GM19240 (cell line): ENCODE measurements around the gene OGG1.

Source experiments
- DNase-seq: peaks from one replicate; pipeline ENCODE4 v3.0.0; 2011; ENCODE audit warnings: low spot score; ENCODE audit not compliant: insufficient read length

Gene OGG1

GRCh38 chr3:9784965-9785364 lies 35.2 kb downstream of the OGG1 start:
- no peak for DNase-seq

- DNase-seq = no peak
These were observed 35.9 kb downstream of the OGG1 start for GRCh38 chr3:9785602-9786001.

DNA sequence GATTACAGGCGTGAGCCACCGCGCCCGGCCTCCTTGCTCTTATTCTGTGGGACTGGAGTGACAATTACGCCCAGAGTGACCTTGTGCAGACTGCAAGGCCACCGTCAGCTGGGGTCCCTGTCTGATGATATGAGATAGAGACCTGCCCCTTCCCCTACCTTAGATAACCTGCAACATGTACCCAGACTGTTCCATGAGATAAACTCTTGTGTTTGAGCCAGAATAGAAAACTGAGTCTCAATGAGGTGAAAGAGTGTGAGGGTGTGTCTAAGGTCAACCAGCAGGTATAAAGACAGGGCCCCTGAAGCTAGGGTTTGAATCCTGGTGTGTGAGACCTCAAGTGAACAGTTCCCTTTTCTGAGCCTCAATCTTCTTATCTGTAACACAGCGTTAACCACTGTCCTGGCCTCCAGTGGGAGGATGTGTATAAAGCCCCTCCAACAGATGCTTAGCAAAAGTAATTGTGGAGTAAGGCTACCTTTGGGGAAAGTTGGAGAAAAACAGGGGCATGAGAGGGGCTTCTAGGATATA lies 36.5 kb downstream of the OGG1 start:
- no peak for DNase-seq

DNA sequence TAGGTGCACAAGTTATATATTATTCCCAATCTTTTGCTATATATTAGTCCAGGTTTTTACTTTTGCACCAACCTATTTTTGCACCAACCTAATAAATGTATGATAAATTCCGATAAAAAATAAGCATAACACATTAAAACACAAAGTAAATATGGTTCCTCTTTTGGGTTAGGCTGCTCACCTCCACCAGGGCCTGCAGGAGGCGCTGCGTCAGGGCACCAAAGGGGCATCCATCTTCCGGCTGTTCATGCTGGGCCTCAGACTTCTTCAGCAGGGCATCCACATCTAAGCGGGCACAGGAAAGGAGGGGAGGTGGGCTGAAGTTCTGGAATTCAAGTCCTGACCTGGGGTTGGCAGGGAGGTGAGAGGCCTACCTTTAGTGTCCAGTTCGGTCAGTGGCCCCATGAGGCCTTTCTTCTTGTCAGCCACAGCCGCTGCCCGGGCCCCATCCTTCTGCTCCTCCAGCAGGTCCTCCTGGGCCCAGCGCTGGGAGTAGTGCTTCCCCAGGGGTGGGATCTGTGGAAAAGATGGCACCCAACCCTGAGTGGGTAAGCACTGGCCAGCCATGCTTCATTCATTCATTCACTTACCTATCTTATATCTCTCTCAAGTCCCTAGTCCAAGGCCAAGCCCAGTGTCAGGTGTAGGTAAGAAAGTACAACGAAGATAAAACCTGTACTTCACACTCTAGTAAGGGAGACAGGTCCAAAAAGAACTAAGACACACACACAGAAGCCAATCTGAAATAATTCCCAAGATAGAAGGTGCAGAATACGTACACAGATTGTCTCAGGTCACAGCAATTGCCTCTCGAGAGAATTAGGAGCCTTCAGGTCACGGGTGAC lies 37.3 kb downstream of the OGG1 start:
- no peak for DNase-seq

- DNase-seq = no peak
These were observed 38.0 kb downstream of the OGG1 start for GRCh38 chr3:9787714-9788113.

DNA sequence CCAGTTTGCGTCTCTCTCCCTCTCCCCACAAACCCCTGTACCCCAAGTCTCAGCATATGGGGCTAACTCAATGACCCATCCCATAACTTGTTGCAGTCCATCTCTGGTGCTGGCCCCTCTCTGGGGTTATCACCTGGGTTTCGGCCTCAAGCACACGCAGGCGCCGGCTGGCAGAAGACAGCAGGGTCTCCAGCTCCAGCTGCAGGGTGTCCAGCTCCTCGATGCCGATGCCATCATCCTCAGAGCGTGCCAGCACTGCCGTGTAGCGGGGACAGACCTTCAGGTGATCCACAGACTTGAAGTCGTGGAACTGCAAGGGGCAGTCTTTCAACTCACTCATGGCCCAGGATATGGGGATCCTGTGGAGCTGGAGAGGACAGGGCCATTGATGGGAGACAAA lies 41.4 kb downstream of the OGG1 start:
- DNase-seq = no peak

DNA sequence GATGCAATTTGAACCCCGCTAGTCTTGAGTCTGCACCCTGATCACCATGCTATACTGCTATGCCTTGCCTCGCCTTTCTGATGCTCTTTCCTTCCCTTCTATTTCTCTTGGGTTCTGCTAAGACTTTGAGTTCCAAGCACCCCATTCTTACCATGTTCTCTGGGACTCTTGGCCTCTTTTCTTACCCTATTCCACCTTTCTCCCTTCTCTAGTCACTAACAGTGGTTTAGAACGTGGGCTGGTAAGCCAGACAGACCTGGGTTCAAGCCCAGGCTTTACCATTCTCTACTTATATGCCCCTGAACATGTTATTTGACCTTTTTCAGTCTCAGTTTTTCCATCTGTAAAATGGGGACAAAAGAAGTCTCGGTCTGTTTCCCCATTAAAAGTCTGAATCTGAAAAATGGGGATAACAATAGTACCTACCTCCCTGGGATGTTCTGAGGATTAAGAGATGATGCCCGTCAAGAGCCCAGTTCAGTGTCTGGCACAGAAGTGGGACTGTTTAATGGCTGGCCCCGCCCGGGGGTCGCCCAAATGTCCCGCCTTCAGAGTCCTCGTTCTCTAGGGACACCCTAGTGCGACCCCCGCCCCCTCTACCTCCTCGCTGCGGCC lies 42.1 kb downstream of the OGG1 start:
- no peak for DNase-seq

DNA sequence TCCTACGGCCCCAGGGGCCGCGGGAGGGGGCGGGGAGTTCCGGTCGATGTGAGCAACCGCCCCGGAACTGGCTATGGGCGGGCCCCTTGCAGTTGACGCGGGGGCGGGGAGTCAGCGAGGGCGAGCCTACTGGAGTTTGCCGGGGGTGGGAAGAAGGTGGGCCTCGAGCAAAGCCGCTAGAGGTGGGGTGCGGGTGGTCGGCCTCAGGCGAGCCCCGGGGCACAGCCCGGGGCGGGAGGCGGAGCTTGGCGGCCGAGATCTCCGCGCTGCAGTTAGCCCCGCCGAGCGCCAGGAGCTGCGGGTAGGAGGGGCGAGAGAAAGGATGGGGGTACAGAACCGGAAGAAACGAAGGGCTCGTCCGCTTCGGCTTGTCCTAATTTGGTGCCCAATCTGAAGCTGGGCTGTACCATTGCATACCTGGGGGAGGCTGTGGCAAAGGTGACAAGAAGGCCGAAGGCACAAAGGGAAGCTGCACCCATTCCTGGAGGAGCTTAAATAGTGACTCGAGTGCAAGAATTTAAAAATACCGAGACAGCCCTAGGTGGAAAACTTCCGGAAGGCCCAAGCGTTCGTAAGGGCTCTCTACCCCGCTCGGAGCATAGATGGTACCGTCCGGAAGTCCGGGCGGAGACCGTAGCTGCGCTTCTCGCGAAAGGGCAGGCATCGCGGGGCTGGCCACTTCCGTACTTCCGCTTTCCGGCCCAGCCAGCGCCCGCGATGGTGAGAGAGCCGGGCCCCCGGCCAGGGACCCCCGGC lies 42.8 kb downstream of the OGG1 start, which contains the start of the genes ARPC4 and TADA3:
TSS of gene ARPC4 (plus strand) at position 678 of the 756 bp plus-strand sequence. CDS start at position 718, 40 bp downstream.
TSS of gene TADA3 (minus strand) at position 69 of the 756 bp plus-strand sequence. CDS start 1,007 bp downstream, outside the sequence.
- peak; percentile 79 for DNase-seq

- DNase-seq = no peak
These were observed 43.5 kb downstream of the OGG1 start for GRCh38 chr3:9793161-9793781.

DNA sequence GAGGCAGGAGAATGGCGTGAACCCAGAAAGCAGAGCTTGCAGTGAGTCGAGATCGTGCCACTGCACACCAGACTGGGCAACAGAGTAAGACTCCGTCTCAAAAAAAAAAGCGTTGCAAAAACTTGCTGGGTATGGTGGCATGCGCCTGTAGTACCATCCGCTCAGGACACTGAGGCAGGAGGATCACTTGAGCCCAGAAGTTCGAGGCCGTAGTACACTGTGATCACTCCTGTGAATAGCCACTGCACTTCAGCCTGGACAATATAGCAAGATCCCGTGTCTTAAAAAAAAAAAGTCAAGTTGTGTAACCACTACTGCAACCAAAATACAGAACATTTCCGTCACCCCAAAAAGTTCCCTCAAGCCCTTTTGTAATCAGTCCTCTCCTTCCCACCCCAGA lies 44.6 kb downstream of the OGG1 start:
- no peak for DNase-seq

DNA sequence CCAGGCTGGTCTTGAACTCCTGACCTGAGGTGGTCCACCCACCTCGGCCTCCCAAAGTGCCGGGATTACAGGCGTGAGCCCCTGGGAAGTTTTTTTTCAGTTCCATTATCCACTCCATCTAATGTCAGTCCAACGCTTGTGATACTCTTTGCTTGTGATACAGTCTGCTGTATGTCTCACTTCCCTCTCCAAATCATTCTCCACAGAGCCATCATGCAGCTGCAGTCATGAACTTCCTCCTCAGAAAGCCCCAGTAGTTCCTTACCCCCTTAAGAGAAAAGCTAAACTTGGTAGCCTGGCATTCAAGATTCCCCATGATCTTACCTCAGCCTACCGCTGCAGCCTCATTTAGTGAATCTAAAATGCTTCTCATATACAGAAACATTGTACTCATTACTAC lies 45.5 kb downstream of the OGG1 start:
- no peak for DNase-seq

GRCh38 chr3:9797196-9797945 lies 47.6 kb downstream of the OGG1 start:
- no peak for DNase-seq

GRCh38 chr3:9800529-9800928 lies 50.8 kb downstream of the OGG1 start:
- no peak for DNase-seq

- no peak for DNase-seq
These were observed 53.7 kb downstream of the OGG1 start for GRCh38 chr3:9803494-9803893.

GRCh38 chr3:9804996-9805395 lies 55.2 kb downstream of the OGG1 start:
- DNase-seq = no peak

- DNase-seq = no peak
These were observed 56.4 kb downstream of the OGG1 start for GRCh38 chr3:9806137-9806536.
